CD1c-positive myeloid dendritic cell (primary cell): ENCODE results near the gene KCNMA1.

Experiments used
- DNase-seq: peaks from one replicate; pipeline ENCODE4 v3.0.0-alpha.2; 2016; ENCODE audit errors: extremely low spot score

KCNMA1 gene

DNA sequence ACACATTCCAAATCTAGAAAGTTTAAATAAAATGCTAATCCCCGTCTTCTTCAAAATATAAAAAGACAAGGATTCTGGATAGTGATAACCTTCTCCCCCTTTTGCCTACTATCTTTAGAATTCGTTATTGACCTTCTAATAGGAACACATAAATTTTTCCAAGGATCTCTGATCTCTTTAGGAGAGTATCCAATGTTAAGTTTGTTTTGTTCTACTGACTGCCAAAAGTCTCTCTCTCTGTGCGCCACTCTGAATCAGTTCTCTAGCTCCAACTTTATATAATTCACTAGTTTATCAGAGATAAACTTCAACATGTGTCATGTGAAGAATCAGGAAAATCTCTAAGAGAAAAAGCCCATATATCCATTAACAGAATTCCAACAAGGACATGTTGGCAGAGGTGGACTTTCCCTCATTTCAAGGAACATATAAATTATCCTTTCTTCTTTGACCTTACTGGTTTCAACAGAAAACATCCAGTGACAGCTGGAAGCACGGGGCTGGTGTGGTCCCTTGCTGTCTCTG lies 615.6 kb downstream of the KCNMA1 start:
- no peak for DNase-seq

- DNase-seq = no peak
These were observed 617.1 kb downstream of the KCNMA1 start for GRCh38 chr10:77020426-77021040.

- DNase-seq = no peak
These were observed 620.8 kb downstream of the KCNMA1 start for GRCh38 chr10:77016855-77017254.

DNA sequence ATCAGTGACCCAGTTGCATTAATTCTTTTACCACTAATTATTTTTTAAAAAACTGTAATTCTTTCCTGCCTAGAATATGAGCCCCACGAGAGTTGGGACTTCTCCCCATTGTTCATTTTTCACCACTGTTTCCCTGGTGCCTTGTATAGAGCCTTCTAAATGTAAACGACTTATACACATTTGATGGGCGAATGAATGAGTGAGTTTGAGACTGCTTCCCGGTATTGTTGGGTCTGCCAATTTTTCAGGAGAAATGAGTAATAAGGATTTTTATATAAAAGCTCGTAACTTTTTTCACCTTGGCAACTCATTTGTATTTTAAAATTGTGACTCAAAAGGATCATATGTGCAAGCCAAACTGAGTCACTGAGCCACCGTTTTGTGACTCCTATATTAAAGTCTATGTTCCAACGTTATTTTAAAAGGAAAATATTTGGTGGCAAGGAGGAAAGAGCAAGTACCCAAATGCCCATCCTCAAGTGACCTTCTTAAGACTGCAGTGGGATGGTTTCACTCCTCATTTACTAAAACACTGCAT lies 621.3 kb downstream of the KCNMA1 start:
- DNase-seq = no peak

DNA sequence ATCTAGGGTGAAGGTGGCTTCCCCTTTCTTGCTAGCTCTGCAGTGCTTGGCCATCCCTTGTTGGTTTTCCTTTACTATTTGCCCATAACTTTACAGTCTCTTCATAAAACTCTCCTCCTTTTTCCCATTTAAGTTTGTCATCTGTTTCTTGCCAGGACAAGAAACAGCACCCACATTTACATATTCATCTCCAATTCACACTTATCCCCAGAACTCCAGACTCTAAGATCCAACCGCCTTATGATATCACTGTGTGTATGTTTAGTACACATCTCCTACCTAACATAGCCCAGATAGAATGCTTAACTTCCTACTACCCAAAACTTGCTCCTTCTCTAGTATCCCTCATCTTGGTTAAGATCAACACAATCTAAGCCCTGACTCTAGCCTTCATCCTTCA lies 622.2 kb downstream of the KCNMA1 start:
- DNase-seq = no peak

- DNase-seq = no peak
These were observed 624.7 kb downstream of the KCNMA1 start for GRCh38 chr10:77012812-77013500.

GRCh38 chr10:77011874-77012811 lies 625.5 kb downstream of the KCNMA1 start:
- no peak for DNase-seq

GRCh38 chr10:77010430-77010829 lies 627.2 kb downstream of the KCNMA1 start:
- no peak for DNase-seq

DNA sequence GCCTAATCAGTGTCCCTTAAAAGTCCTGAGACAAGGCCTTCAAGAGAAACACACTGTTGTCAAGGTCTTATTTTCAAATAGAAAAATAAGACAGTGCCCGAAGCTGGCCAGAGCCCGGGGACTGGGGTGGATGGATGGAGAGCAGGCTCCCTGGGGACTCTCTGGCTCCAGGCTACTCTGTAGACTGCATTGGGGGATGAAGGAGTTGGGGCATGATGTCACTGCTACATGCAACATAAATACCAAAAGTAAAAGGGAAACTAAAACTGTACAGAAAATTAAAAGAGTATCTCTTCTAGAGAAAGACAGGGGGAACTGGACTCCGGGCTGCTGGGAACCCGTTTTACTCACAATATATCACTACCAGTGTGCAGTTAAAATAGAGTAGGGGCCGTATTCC lies 629.8 kb downstream of the KCNMA1 start:
- no peak for DNase-seq

DNA sequence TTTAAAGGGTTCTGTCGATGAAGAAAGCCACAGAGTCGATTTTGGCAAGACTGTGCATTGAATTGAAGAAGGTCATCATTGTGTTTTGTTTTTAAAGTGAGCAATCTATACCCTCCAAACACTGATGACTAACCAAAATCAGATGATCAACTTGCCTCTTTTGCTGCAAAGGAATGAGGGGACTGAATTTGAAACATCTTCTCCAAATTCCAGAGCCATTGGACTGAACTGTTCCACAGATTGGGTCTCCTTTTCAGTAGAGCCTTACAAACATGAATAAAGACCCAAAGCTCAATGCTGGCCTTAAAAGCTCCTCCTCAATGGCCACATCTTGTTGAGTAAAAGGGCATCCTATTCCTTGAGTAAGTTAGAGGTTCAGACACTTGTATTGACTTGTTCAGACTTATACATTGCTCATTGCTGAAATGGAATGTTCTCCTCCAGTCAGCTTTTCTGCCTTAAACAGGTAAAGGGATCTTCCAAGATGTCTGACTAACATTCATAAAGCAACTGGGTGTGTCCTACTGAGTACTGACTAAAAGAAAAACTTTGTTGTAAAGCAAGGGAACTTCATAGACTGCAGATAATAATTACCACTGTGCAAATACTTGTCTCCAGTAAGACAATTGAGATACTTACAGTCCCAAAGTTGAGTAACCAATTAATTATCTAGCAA lies 630.6 kb downstream of the KCNMA1 start:
- DNase-seq = no peak

- no peak for DNase-seq
These were observed 631.7 kb downstream of the KCNMA1 start for GRCh38 chr10:77005871-77006270.

DNA sequence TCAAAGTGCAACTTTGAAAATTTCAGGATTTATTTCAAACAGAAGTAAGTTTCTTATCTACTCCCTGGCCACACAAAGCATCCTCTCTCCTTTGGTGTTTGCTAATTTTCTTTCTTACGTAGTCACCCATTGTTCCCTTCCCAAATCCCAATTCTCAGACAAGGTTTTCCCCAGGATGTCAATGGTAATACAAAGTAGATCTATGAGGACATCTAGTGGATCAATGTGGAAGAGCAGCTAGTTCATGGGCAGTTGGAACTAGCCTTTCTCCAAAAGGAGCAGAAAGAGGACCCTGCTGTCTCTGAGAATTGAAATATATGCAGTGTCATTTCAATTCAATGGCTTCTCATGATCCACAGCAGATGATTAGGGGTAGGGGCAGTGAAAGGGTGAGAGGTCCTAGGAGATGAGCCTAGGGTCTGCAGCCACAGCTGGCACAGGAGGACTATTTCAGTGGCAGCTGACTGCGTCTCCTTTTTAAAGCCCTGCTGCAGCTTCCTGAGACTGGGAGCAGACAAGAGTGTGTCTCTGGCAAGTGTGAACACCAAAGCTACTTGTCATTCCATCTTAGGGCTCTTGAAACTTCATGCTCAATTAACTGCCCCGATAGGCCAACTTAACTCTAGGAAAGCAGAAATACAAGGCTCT lies 632.6 kb downstream of the KCNMA1 start:
- peak; percentile 42 for DNase-seq

DNA sequence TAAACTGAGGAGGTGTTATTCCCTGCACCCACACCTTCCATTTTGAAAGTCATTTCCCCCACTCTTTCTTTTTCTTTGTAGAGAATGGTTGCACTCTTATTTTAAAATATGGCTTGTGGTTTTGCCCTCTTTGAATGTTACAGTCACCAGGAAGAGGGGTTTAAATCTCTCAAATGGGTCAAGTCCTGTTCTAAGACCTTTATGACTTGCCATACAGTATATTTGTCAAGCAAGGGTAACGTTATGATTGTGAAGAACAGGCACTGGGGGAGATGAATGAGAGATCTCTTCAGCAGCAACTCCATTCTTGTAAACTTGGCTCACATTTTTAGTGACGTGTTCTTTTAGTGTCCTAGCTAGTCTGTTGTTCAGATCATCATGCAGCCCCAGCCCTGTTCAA lies 634.7 kb downstream of the KCNMA1 start:
- no peak for DNase-seq

GRCh38 chr10:77001206-77001605 lies 636.4 kb downstream of the KCNMA1 start:
- DNase-seq = no peak

DNA sequence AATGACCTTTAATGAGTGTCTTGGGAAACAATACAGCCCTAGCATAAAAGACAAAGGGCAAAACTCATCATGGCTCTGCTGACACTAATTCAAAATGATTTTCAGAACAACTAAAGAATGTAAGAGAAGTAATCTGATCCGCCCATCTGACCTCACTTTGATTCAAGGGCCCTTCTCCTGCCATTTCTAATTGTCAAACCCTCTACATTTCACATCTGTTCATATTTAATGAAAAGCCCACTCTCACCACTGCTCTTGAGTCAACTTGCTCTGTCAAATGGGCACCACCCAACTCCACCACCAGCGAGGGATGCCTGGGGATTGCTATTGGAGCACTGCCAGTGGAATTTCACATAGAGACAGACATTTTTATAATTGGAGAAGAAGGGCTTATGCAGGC lies 639.2 kb downstream of the KCNMA1 start:
- DNase-seq = no peak

- no peak for DNase-seq
These were observed 640.0 kb downstream of the KCNMA1 start for GRCh38 chr10:76997631-76998030.

DNA sequence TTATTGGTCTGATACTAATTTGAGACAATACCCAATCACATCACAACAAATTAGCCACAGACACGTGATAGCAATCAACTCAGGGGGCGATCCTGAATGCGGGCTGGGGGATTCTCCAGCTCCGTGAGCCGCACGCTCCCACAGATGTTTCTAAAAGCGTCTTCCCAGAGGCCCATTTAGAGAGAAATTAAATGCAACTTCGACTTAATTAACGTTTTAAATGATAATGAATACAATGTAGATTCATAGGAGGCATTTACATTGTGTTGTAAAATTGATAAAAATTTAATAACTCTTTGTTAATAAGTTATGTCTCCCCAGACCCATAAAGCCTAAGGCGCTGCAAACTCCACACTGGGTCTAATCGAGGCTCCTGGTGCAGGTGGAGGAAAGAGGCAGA lies 642.6 kb downstream of the KCNMA1 start:
- DNase-seq = no peak

DNA sequence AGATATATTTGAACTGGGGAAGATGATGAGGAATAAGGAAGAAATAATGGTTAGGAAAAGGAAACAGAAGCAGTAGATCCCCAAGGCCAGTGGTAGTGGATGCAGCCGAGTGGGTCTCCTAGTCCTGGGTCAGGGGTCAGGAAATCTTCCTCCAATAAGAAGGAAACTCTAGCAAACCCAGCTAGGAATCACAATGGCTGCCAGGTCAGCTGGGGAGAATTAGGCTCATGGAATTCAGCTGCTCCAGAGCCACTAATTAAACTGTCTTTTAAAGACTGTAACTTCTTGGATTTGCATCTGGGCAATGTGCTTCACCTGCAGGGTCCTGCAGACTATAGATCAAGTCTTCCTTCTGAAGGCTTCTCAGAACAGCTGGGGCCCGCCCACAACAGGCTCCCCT lies 644.4 kb downstream of the KCNMA1 start:
- no peak for DNase-seq

DNA sequence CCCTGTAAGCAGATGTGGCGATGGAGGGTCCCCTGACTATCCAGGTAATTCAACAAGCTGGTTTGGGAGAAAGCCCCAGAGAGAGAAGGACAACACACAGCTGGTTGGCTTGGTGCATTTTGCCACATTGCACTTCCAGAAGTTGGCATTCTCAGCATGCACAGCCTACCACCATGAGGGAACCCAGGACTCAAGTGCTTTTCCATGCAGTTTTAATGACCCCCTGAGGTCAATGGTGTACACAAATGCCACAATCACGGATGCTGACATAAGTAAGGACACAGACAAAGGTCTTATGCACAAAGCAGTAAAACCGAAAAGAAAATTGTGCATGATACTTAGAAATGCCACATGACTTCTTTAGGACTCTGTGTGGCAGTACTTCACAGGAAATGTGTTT lies 645.1 kb downstream of the KCNMA1 start:
- no peak for DNase-seq

- DNase-seq = no peak
These were observed 646.0 kb downstream of the KCNMA1 start for GRCh38 chr10:76991621-76992020.

DNA sequence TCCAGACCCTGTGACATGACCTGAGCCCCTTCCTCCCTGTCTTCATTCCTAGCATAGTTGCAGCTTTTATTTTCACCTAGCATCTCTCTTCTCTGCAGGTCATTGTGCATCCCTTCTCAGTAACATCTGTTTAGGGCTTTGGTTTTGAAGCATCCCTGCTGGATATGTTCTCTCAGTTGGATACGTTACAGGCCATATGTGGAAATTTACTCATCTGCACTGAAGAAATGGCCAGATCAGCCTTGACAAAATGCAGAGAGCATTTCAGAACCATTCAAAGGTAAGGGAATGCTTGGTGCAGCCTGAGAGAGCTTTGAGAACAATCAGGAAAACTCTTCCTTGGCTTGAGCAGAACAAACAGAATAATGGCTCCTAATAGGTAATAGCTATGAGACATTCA lies 647.0 kb downstream of the KCNMA1 start:
- DNase-seq = no peak
